GM12875 (cell line): ENCODE data around the gene LRRFIP2.

Experiments
- H3K4me3 ChIP-seq: one replicate; pipeline ENCODE4 v1.5.1; 2011; ENCODE audit warnings: low read depth, low read length, control low read depth
- TF ChIP-seq, protein P1 (sequence below): IDR thresholded peaks from 2 replicates; pipeline ENCODE4 v1.5.1; 2011; ENCODE audit warnings: low read depth, mild to moderate bottlenecking, control low read depth, inconsistent platforms, low read length, moderate library complexity, borderline replicate concordance; ENCODE audit not compliant: insufficient read depth

The LRRFIP2 gene

DNA sequence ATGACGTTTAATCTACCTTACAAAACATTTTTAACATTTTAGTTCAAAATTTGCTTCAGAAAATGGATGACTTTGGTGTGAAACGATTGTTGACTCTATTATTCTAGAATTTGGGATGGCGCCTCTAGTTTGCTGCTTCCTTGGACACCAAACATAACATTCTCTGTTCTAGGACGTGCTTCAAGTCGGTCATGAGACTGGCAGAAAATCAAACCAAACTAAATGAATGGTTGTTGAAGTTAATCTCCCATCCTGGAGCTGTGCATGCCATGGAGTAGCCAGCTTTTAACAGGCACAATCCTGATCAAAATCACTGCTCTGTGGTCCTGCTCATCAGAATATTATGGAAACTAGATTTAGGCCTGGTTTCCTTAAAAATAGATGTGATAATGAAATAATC, 9.6 kb upstream of the LRRFIP2 start:
- TF ChIP-seq, protein P1, sequence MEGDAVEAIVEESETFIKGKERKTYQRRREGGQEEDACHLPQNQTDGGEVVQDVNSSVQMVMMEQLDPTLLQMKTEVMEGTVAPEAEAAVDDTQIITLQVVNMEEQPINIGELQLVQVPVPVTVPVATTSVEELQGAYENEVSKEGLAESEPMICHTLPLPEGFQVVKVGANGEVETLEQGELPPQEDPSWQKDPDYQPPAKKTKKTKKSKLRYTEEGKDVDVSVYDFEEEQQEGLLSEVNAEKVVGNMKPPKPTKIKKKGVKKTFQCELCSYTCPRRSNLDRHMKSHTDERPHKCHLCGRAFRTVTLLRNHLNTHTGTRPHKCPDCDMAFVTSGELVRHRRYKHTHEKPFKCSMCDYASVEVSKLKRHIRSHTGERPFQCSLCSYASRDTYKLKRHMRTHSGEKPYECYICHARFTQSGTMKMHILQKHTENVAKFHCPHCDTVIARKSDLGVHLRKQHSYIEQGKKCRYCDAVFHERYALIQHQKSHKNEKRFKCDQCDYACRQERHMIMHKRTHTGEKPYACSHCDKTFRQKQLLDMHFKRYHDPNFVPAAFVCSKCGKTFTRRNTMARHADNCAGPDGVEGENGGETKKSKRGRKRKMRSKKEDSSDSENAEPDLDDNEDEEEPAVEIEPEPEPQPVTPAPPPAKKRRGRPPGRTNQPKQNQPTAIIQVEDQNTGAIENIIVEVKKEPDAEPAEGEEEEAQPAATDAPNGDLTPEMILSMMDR: no peak
- H3K4me3 ChIP-seq: no peak overlapping the region

DNA sequence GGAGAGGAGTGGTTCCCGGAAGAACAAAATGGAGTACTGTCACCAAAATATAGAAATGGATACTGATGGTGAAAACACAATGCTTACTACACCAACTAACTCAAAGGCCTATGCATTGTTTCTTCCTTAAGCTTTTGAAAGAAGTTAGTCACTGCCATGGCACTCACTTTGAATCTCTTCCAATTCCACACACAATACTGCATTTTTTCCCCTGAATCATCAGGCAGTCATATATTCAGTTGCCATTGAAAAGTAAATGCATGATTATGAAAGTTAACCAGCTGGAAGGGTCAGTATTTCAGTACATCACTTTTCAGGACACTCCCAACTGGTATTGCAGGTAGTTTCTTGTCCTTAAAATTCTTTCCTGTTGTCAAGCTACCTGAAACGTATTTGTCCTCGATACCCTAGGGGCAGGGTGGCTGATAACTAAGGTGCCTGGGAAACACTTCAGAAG, 9.0 kb upstream of the LRRFIP2 start:
- H3K4me3 ChIP-seq: no peak overlapping the region
- TF ChIP-seq, protein P1: no peak

DNA sequence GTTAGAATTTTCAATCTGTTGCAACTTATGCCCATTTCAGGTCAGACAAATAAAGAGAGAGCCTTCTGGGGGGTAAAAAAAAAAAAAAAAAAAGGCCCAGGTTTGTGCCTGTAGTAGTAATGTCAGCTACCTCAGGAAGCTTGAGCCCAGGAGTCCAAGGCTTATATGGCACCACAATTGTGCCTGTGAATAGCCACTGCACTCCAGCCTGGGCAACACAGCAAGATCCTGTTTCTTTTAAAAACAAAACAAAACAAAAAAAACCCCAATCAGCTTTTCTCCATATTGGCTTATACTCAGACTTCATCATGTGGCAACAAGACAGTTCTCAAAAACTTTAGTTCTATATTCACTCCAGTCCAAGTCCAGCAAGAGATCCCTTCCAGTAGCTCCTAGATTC, 8.4 kb upstream of the LRRFIP2 start:
- H3K4me3 ChIP-seq: no peak overlapping the region
- TF ChIP-seq, protein P1: no peak

DNA sequence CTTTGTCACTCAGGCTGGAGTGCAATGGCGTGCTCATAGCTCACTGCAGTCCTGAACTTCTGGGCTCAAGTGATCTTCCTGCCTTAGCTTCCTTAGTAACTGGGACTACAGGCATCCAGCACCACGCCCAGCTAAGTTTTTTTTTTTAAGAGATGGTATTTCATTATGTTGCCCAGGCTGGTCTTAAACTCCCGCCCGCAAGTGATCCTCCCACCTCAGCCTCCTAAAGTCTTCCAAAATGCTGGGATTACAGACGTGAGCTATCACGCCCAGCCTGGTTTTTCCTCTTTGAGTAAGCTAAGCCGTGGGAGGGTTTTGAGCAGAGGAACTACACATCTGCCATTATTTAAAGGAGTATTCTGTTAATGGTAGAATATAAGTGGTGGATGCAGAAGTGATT, 7.4 kb upstream of the LRRFIP2 start:
- H3K4me3 ChIP-seq: no peak overlapping the region
- TF ChIP-seq, protein P1: no peak

DNA sequence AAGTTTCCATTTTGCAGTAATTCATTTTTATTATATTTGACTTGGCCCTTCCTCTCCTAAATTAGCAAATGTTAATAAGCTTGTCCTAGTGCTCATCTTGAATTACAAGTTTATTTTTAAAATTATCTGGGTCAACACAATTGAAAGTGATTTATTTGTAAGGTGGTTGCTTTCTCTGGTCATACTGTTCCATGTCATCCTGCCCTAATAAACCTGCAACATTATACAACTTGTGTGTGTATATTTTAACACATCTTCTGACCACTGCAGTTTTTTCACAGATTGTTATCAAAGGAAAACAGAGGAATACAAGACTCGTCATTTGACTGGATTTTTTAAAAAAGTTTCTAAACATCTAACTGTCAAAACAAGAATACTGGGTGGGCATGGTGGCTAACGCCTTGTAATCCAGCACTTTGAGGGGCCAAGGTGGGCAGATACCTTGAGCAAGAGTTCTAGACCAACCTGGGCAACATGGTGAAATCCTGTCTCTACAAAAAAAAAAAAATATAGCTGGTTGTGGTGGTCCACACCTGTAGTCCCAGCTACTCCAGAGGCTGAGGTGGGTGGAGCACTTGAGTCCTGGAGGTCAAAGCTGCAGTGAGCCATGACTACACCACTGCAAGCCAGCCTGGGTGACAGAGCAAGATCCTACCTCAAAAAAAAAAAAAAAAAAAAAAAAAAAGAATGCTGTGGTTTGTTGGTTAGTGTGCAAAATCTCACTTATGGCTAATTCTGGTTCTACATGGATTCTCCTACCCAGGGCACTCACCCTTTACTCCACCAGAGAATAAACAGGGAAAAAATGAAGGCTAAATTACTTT, 5.0 kb upstream of the LRRFIP2 start:
- no peak overlapping the region for H3K4me3 ChIP-seq
- TF ChIP-seq, protein P1: no peak

DNA sequence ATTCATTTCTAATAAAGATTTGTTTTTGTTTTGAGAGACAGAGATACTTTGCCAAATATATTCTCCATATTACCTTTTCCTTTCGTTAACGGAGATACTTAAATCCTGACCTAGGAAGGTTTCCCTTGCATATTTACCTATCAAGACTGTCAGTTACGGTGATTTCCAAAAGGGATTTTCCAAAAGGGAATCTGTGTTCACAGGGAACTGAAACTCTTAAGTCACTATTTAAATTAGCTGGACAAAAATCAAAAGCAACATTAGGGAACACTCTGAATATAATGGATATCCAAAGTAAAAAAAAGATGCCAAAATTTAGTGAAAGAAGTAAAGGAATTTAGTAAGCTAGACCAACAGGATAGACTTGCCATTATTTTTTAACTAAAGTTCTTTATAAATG, 576 bp downstream of the LRRFIP2 start:
- TF ChIP-seq, protein P1: no peak
- H3K4me3 ChIP-seq: no peak overlapping the region

DNA sequence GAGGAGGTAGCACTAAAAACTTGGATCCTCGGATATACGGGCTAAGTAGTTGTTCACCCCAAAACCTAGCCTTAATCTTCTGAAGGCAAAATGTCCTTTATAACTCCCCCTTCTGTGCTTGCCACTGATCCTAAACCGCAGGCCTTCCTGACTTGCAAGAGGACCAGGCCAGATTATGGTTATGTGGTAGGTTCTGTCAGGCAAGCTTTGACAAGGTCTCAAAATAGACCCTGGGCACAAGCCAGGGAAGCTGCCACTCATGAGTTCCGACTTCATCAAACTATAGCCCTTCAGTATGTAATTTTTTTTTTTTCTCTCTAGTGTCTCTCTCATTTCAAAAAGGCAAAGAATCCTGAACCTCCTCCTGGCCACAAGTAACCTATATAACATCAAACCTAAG, 3.2 kb downstream of the LRRFIP2 start:
- no peak overlapping the region for H3K4me3 ChIP-seq
- TF ChIP-seq, protein P1: no peak
